DMS153 treated with DMSO at 0.1 percent for 48 hours (cell line): ENCODE measurements around the gene GSTM2.
"Not testable (repeated sequence)": the region's sequence is repeated elsewhere in the genome, so short reads cannot be mapped to it uniquely, and the experiment has no call there.

Experiments
- DNase-seq: peaks from one replicate; lab custom pipeline; 2025; ENCODE audit not compliant: unreplicated experiment; lab: John Stamatoyannopoulos, UW

Gene GSTM2

GRCh38 chr1:109643385-109644230 lies 24.2 kb upstream of the GSTM2 start:
- peak; percentile 19 for DNase-seq

GRCh38 chr1:109644670-109645069 lies 23.2 kb upstream of the GSTM2 start:
- no peak for DNase-seq

GRCh38 chr1:109649491-109649914 lies 18.4 kb upstream of the GSTM2 start:
- DNase-seq = no peak

GRCh38 chr1:109650609-109651008 lies 17.2 kb upstream of the GSTM2 start:
- no peak for DNase-seq

- no peak for DNase-seq
Measured at GRCh38 chr1:109652402-109652801, 15.5 kb upstream of the GSTM2 start.

- no peak for DNase-seq
Measured at GRCh38 chr1:109653306-109653705, 14.6 kb upstream of the GSTM2 start.

- DNase-seq = no peak
Measured at GRCh38 chr1:109654519-109654918, 13.3 kb upstream of the GSTM2 start.

- peak; percentile 38 for DNase-seq
Measured at GRCh38 chr1:109655615-109656519, 12.0 kb upstream of the GSTM2 start, which contains the start of gene GSTM4. Gene GSTM4, plus strand, starts transcription at chr1:109656099. Its CDS starts 291 bp downstream, at chr1:109656390.

- no peak for DNase-seq
Measured at GRCh38 chr1:109657395-109657794, 10.5 kb upstream of the GSTM2 start.

GRCh38 chr1:109657970-109658369 lies 9.9 kb upstream of the GSTM2 start:
- DNase-seq = no peak

- no peak for DNase-seq
Measured at GRCh38 chr1:109658533-109659042, 9.3 kb upstream of the GSTM2 start.

- no peak for DNase-seq
Measured at GRCh38 chr1:109659145-109659544, 8.7 kb upstream of the GSTM2 start.

GRCh38 chr1:109659997-109660690 lies 7.7 kb upstream of the GSTM2 start:
- no peak for DNase-seq

GRCh38 chr1:109660691-109661026 lies 7.2 kb upstream of the GSTM2 start:
- DNase-seq = not testable (repeated sequence)

- DNase-seq = no peak
Measured at GRCh38 chr1:109661391-109661790, 6.5 kb upstream of the GSTM2 start.

- no peak for DNase-seq
Measured at GRCh38 chr1:109664671-109665070, 3.2 kb upstream of the GSTM2 start.

- no peak for DNase-seq
Measured at GRCh38 chr1:109668123-109668775, 392 bp downstream of the GSTM2 start.

GRCh38 chr1:109669246-109669948 lies 1.5 kb downstream of the GSTM2 start:
- no peak for DNase-seq

- DNase-seq = not testable (repeated sequence)
Measured at GRCh38 chr1:109669949-109670302, 2.1 kb downstream of the GSTM2 start.

GRCh38 chr1:109671067-109671466 lies 3.2 kb downstream of the GSTM2 start:
- no peak for DNase-seq
